Measurements from ENCODE around the gene ZNF543. TPM values are rescaled to one million over a fixed set of nuclear protein-coding genes. Genes with fewer than 3 reads are reported as not detected.
A peak's percentile ranks its signal among the peaks of the same experiment; 100 is the strongest.
"Not testable (repeated sequence)": the region's sequence is repeated elsewhere in the genome, so short reads cannot be mapped to it uniquely, and the experiment has no call there.

Gene ZNF543
- total RNA-seq, 1 donor from 2014 or later: 34.2 TPM

GRCh38 chr19:57317503-57317902, 2.8 kb upstream of the ZNF543 start:
- FAIRE-seq (no peak), DNase-seq (ENCODE audit: low spot score in 2 of 2) (peak in 1 of 2 donors; percentile 26)

GRCh38 chr19:57319869-57320179, 448 bp upstream of the ZNF543 start:
- FAIRE-seq (no peak), DNase-seq (ENCODE audit: low spot score in 2 of 2) (no peak)

GRCh38 chr19:57321116-57321515, 844 bp downstream of the ZNF543 start:
- FAIRE-seq: no peak
- DNase-seq (ENCODE audit: low spot score in 2 of 2): no peak

GRCh38 chr19:57321751-57322150, 1.5 kb downstream of the ZNF543 start:
- FAIRE-seq (no peak), DNase-seq (ENCODE audit: low spot score in 2 of 2) (no peak)

- FAIRE-seq (no peak), DNase-seq (ENCODE audit: low spot score in 2 of 2) (no peak)
Observed at GRCh38 chr19:57324992-57325391, 4.7 kb downstream of the ZNF543 start.

- DNase-seq (ENCODE audit: low spot score in 2 of 2) (no peak), FAIRE-seq (no peak)
Observed at GRCh38 chr19:57327993-57328392, 7.7 kb downstream of the ZNF543 start.

GRCh38 chr19:57334191-57334590, 13.9 kb downstream of the ZNF543 start:
- FAIRE-seq (no peak), DNase-seq (ENCODE audit: low spot score in 2 of 2) (no peak)

GRCh38 chr19:57338877-57339276, 18.6 kb downstream of the ZNF543 start:
- no peak for FAIRE-seq

GRCh38 chr19:57342582-57342981, 22.3 kb downstream of the ZNF543 start:
- FAIRE-seq (no peak), DNase-seq (ENCODE audit: low spot score in 2 of 2) (no peak)

More at GRCh38 chr19:57338877-57339276, 18.6 kb downstream of the ZNF543 start:
- no peak for DNase-seq (ENCODE audit: low spot score in 2 of 2)

GRCh38 chr19:57348136-57348535, 27.9 kb downstream of the ZNF543 start:
- no peak for FAIRE-seq
- no peak for DNase-seq (ENCODE audit: low spot score in 2 of 2)

GRCh38 chr19:57350877-57351805, 30.9 kb downstream of the ZNF543 start, which contains the start of gene ZNF304:
TSS of gene ZNF304 (plus strand) at chr19:57351271. CDS start at chr19:57351665, 394 bp downstream.
- FAIRE-seq: peak; percentile 13
- DNase-seq (ENCODE audit: low spot score in 2 of 2): peak; percentile 76 to 92

GRCh38 chr19:57351867-57352266, 31.6 kb downstream of the ZNF543 start:
- FAIRE-seq (no peak), DNase-seq (ENCODE audit: low spot score in 2 of 2) (no peak)

GRCh38 chr19:57355916-57356315, 35.6 kb downstream of the ZNF543 start:
- no peak for DNase-seq (ENCODE audit: low spot score in 2 of 2)
- no peak for FAIRE-seq

- DNase-seq (ENCODE audit: low spot score in 2 of 2) (no peak), FAIRE-seq (no peak)
Observed at GRCh38 chr19:57357406-57357805, 37.1 kb downstream of the ZNF543 start.

GRCh38 chr19:57359300-57359699, 39.0 kb downstream of the ZNF543 start:
- FAIRE-seq (no peak), DNase-seq (ENCODE audit: low spot score in 2 of 2) (no peak)

GRCh38 chr19:57362419-57362818, 42.1 kb downstream of the ZNF543 start:
- FAIRE-seq: no peak
- no peak for DNase-seq (ENCODE audit: low spot score in 2 of 2)

GRCh38 chr19:57362997-57363687, 42.9 kb downstream of the ZNF543 start, which contains the start of the genes TRAPPC2B and ZNF547:
TSS of gene TRAPPC2B (plus strand) at chr19:57363551. CDS start at chr19:57364834, 1,283 bp downstream.
TSS of gene ZNF547 (plus strand) at chr19:57363551. CDS start at chr19:57368556, 5,005 bp downstream.
- peak; percentile 74 to 96 for DNase-seq (ENCODE audit: low spot score in 2 of 2)
- FAIRE-seq: peak; percentile 95

- FAIRE-seq: no peak
- DNase-seq (ENCODE audit: low spot score in 2 of 2): peak in 1 of 2 donors; percentile 36
Observed at GRCh38 chr19:57363688-57364181, 43.5 kb downstream of the ZNF543 start.

- FAIRE-seq (no peak), DNase-seq (ENCODE audit: low spot score in 2 of 2) (no peak)
Observed at GRCh38 chr19:57366776-57367175, 46.5 kb downstream of the ZNF543 start.

- FAIRE-seq: no peak
- DNase-seq (ENCODE audit: low spot score in 2 of 2): no peak
Observed at GRCh38 chr19:57374179-57374578, 53.9 kb downstream of the ZNF543 start.

- FAIRE-seq; DNase-seq (ENCODE audit: low spot score in 2 of 2): not testable (repeated sequence)
Observed at GRCh38 chr19:57374647-57375046, 54.4 kb downstream of the ZNF543 start.
